Measurements from ENCODE around the gene C11orf65. TPM values are rescaled to one million over a fixed set of nuclear protein-coding genes. Genes with fewer than 3 reads are reported as not detected.
"Not testable (repeated sequence)": the region's sequence is repeated elsewhere in the genome, so short reads cannot be mapped to it uniquely, and the experiment has no call there.

The C11orf65 gene
- total RNA-seq, 2 donors from 2014 or later = 0.78 to 0.95 TPM

- H3K9me3 Mint-ChIP-seq = no peaks in the 10 kb centered on the region
- no peaks in the 10 kb centered on the region for H3K27me3 Mint-ChIP-seq
- no peak overlapping the region for H3K27ac Mint-ChIP-seq
- H3K4me1 Mint-ChIP-seq = peaks cover 11% of the 10 kb centered on the region
- ATAC-seq (replicated peaks) = no peak
- H3K4me3 Mint-ChIP-seq = no peak overlapping the region
- H3K36me3 Mint-ChIP-seq (ENCODE audit: low read depth) = peaks cover 5% of the 10 kb centered on the region
Observed at GRCh38 chr11:108495326-108495725, 28.0 kb upstream of the C11orf65 start.

DNA sequence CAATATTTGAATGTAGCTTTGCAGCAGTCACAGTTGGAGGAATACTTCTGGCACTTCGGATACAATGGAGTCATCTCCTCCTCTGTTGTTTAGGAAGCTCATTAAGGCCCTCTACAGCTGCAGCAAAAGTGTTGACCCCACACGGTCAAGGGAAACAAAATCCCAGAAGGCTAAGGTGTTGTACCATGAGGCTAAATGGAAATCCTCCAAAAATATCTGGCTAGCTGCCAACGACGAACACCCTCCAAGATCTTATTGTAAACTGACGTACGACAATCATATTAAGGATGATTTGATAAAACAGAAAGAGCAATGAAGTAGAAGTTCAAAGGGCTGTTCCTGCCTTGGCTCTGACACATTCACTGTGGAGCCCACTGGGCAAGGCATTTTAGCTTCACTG is 26.9 kb upstream of the C11orf65 start:
- H3K4me1 Mint-ChIP-seq = peaks cover 11% of the 10 kb centered on the region
- no peak overlapping the region for H3K4me3 Mint-ChIP-seq
- ATAC-seq (replicated peaks) = no peak
- H3K9me3 Mint-ChIP-seq = no peaks in the 10 kb centered on the region
- peak overlapping the region; percentile 25 for H3K27ac Mint-ChIP-seq
- no peaks in the 10 kb centered on the region for H3K27me3 Mint-ChIP-seq
- peaks cover 11% of the 10 kb centered on the region for H3K36me3 Mint-ChIP-seq (ENCODE audit: low read depth)

DNA sequence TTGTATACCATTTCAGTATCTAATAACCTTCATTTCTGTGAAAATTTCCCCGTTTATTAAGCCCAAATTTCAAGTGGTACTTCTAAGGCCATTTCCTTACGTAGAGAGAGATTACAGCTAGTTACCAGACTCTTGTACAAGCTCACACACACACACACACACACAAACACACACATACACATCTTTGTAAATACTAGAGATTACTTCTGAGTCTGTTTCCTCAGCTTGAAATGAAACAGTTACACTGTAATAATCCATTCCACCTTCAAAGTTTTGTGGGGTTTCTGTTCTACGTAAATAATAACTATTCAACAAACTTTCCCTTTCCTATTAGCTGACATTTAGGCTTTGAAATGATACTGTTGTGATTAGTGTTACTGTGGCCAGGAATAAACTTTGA is 24.6 kb upstream of the C11orf65 start:
- Mint-ChIP-seq H3K4me1 (peaks cover 9% of the 10 kb centered on the region), H3K36me3 (ENCODE audit: low read depth) (peaks cover 26% of the 10 kb centered on the region)

DNA sequence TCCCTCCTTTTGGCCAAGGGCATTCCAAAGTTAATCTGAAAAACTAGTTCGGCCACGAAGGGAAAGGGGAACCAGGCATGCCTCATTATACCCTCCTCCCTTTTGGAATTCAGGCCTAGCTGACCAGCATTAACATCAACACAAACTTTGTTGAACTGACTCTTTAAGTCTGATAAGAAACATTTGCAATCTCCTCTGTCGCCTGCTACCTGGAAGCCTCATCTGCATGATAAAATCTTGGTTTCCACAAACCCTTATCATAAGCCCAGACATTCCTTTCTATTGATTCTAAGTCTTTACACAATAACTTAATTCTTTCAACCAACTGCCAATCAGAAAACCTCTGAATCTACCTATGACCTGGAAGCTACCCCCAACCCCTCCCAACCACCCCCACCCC is 19.5 kb upstream of the C11orf65 start:
- H3K4me1 Mint-ChIP-seq = no peaks in the 10 kb centered on the region

More for the DNA sequence above, 24.6 kb upstream of the C11orf65 start:
- Mint-ChIP-seq H3K27me3 (no peaks in the 10 kb centered on the region), H3K9me3 (no peaks in the 10 kb centered on the region), H3K27ac (no peak overlapping the region), H3K4me3 (no peak overlapping the region)
- ATAC-seq (replicated peaks) = no peak

GRCh38 chr11:108486331-108486730 is 19.0 kb upstream of the C11orf65 start:
- H3K27me3 Mint-ChIP-seq = no peaks in the 10 kb centered on the region
- H3K27ac Mint-ChIP-seq = peak overlapping the region; percentile 13
- peaks cover 73% of the 10 kb centered on the region for H3K36me3 Mint-ChIP-seq (ENCODE audit: low read depth)
- H3K4me1 Mint-ChIP-seq = no peaks in the 10 kb centered on the region
- ATAC-seq (replicated peaks) = no peak
- H3K4me3 Mint-ChIP-seq = no peak overlapping the region
- H3K9me3 Mint-ChIP-seq = no peaks in the 10 kb centered on the region

More for the DNA sequence above, 19.5 kb upstream of the C11orf65 start:
- Mint-ChIP-seq H3K27me3 (no peaks in the 10 kb centered on the region), H3K4me3 (no peak overlapping the region), H3K27ac (peak overlapping the region; percentile 13), H3K36me3 (ENCODE audit: low read depth) (peaks cover 68% of the 10 kb centered on the region), H3K9me3 (no peaks in the 10 kb centered on the region)
- no peak for ATAC-seq (replicated peaks)

DNA sequence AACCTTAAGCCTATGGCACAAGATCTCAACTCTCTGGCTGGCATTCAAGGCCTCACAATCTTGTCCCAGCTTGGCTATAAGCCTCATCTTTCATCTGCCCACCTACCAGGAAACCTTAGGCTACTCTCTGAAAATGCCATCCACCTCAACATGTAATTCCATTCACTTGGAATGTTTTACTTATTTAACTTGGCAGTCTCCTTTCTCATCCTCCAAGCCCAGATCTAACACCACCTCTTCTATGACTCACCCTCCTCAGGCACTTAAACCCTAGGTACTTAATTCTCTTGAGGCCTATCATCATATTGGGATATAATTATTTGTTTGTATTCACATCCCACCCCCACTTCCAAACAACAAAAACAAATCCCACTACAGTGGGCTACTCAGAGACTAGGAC is 15.8 kb upstream of the C11orf65 start:
- Mint-ChIP-seq H3K9me3 (no peaks in the 10 kb centered on the region), H3K27ac (peak overlapping the region; percentile 28), H3K4me3 (no peak overlapping the region), H3K4me1 (no peaks in the 10 kb centered on the region), H3K36me3 (ENCODE audit: low read depth) (peaks cover 68% of the 10 kb centered on the region), H3K27me3 (no peaks in the 10 kb centered on the region)
- ATAC-seq (replicated peaks) = no peak

- ATAC-seq (replicated peaks) = no peak
- H3K36me3 Mint-ChIP-seq (ENCODE audit: low read depth) = peaks cover 46% of the 10 kb centered on the region
- no peak overlapping the region for H3K4me3 Mint-ChIP-seq
- H3K9me3 Mint-ChIP-seq = no peaks in the 10 kb centered on the region
- no peaks in the 10 kb centered on the region for H3K4me1 Mint-ChIP-seq
- no peaks in the 10 kb centered on the region for H3K27me3 Mint-ChIP-seq
- no peak overlapping the region for H3K27ac Mint-ChIP-seq
Observed at GRCh38 chr11:108474664-108475463, 7.5 kb upstream of the C11orf65 start.

- Mint-ChIP-seq H3K36me3 (ENCODE audit: low read depth) (peaks cover 33% of the 10 kb centered on the region), H3K27me3 (no peaks in the 10 kb centered on the region)
Observed at GRCh38 chr11:108472681-108473080, 5.4 kb upstream of the C11orf65 start.

DNA sequence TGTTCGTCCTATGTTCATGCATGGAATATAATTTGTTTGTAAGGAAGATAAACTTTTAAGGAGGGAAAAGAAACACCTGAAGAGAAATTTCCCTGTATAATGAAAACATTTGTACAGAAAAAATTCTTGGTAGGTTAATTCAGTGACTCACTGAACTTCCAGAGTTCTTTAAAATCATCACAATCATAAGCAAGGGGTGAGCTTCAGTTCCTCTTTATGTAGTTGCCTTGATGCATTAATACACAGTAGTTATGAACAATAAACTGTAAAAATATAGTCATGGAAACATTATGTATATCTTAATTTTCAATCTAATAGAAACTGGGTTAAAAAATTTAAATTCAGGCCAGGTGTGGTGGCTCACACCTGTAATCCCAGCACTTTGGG is 1.1 kb upstream of the C11orf65 start:
- H3K4me3 Mint-ChIP-seq = peak overlapping the region; percentile 98
- peaks cover 7% of the 10 kb centered on the region for H3K36me3 Mint-ChIP-seq (ENCODE audit: low read depth)
- no peaks in the 10 kb centered on the region for H3K9me3 Mint-ChIP-seq
- no peak overlapping the region for H3K27ac Mint-ChIP-seq
- H3K4me1 Mint-ChIP-seq = peaks cover 6% of the 10 kb centered on the region
- no peak for ATAC-seq (replicated peaks)
- no peaks in the 10 kb centered on the region for H3K27me3 Mint-ChIP-seq

More at GRCh38 chr11:108472681-108473080, 5.4 kb upstream of the C11orf65 start:
- H3K9me3 Mint-ChIP-seq = no peaks in the 10 kb centered on the region
- H3K27ac Mint-ChIP-seq = no peak overlapping the region
- no peak for ATAC-seq (replicated peaks)
- H3K4me1 Mint-ChIP-seq = no peaks in the 10 kb centered on the region
- H3K4me3 Mint-ChIP-seq = no peak overlapping the region

DNA sequence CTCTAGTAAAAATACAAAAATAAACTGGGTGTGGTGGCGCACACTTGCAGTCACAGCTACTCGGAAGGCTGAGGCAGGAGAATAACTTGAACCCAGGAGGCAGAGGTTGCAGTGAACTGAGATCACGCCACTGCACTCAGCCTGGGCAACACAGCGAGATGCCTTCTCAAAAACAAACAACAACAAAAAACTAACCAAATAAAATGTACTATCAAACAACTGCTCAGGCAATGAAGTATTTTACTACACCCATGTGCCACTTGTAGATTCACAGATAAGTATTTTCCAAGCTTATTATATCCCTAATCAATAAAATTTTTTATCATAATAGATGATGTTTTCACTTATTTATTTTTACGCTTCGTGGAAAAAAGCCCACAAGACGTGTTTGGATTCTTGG is 924 bp downstream of the C11orf65 start:
- peaks cover 6% of the 10 kb centered on the region for H3K4me1 Mint-ChIP-seq
- H3K27ac Mint-ChIP-seq = peak overlapping the region; percentile 100
- H3K27me3 Mint-ChIP-seq = no peaks in the 10 kb centered on the region
- no peaks in the 10 kb centered on the region for H3K9me3 Mint-ChIP-seq
- H3K4me3 Mint-ChIP-seq = peak overlapping the region; percentile 98
- H3K36me3 Mint-ChIP-seq (ENCODE audit: low read depth) = peaks cover 5% of the 10 kb centered on the region
- ATAC-seq (replicated peaks) = no peak

DNA sequence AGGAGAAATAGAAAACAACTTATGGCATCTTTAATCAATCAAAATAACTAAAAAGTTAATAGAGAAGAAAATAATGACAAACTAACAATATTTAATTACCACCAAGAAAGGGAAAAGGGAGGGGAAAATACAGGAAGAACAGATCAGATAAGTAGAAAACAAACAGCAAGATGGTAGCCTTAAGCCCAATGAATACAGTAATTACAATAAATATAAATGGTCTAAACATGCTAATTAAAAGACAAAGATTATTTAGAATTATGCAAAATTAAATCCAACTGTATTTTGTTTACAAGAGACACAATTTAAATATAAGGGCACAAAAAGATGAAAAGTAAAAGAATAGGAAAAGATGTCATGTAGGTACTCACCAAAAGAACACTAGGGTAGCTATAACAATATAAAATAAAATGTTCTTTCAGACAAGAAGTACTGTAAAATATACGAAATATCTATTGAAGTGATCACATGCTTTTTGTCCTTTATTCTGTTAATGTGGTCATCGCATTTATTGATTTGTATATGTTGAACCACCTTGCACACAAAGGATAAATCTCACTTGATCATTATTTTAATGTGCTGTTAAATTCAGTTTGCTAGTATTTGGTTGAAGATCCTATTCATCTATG is 14.0 kb downstream of the C11orf65 start:
- Mint-ChIP-seq H3K27ac (no peak overlapping the region), H3K27me3 (peaks cover 3% of the 10 kb centered on the region), H3K4me1 (no peaks in the 10 kb centered on the region), H3K4me3 (no peak overlapping the region), H3K9me3 (peaks cover 12% of the 10 kb centered on the region), H3K36me3 (ENCODE audit: low read depth) (no peaks in the 10 kb centered on the region)
- ATAC-seq (replicated peaks) = no peak

DNA sequence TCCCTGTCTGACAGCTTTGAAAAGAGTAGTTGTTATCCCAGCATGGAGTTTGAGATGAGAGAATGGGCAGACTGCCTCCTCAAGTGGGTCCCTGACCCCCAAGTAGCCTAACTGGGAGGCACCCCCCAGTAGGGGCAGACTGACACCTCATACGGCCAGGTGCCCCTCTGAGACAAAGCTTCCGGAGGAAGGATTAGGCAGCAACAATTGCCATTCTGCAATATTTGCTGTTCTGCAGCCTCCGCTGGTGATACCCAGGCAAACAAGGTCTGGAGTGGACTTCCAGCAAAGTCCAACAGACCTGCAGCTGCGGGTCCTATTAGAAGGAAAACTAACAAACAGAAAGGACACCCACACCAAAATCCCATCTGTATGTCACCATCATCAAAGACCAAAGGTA is 25.9 kb downstream of the C11orf65 start:
- not testable (repeated sequence) for H3K27me3 Mint-ChIP-seq; H3K27ac Mint-ChIP-seq; H3K4me3 Mint-ChIP-seq; H3K36me3 Mint-ChIP-seq (ENCODE audit: low read depth); H3K4me1 Mint-ChIP-seq; ATAC-seq (replicated peaks)
- H3K9me3 Mint-ChIP-seq = peaks cover 10% of the 10 kb centered on the region

GRCh38 chr11:108436594-108436993 is 30.7 kb downstream of the C11orf65 start:
- no peak for ATAC-seq (replicated peaks)
- no peak overlapping the region for H3K4me3 Mint-ChIP-seq
- peaks cover 7% of the 10 kb centered on the region for H3K9me3 Mint-ChIP-seq
- no peaks in the 10 kb centered on the region for H3K36me3 Mint-ChIP-seq (ENCODE audit: low read depth)
- no peak overlapping the region for H3K27ac Mint-ChIP-seq
- no peaks in the 10 kb centered on the region for H3K4me1 Mint-ChIP-seq
- peaks cover 4% of the 10 kb centered on the region for H3K27me3 Mint-ChIP-seq

GRCh38 chr11:108435066-108435465 is 32.3 kb downstream of the C11orf65 start:
- Mint-ChIP-seq H3K4me3 (no peak overlapping the region), H3K4me1 (no peaks in the 10 kb centered on the region), H3K9me3 (no peaks in the 10 kb centered on the region), H3K27ac (no peak overlapping the region), H3K36me3 (ENCODE audit: low read depth) (no peaks in the 10 kb centered on the region), H3K27me3 (peaks cover 4% of the 10 kb centered on the region)
- no peak for ATAC-seq (replicated peaks)

DNA sequence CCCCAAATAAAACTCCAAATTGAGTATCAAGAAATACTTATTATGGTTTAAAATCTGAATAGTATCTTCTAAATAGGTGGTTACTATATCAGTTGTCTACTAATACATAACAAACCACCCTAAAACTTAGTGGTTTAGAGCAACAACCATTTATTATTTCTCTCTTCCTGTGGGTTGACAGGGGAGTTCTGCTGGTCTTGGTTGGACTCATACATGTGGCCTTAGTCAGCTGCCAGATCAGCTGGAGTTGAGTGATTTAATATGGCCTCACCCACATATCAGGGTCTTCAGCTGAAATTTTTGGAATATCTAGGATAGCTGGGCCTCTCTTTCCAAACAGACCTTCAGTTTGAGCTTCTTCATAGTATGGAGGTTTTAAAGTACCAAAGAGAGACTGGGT is 34.5 kb downstream of the C11orf65 start:
- Mint-ChIP-seq H3K36me3 (ENCODE audit: low read depth) (no peaks in the 10 kb centered on the region), H3K27me3 (peaks cover 4% of the 10 kb centered on the region), H3K27ac (no peak overlapping the region), H3K4me3 (no peak overlapping the region), H3K4me1 (no peaks in the 10 kb centered on the region), H3K9me3 (no peaks in the 10 kb centered on the region)
- no peak for ATAC-seq (replicated peaks)
